Measurements from ENCODE around the gene TDRD6. TPM values are rescaled to one million over a fixed set of nuclear protein-coding genes. Genes with fewer than 3 reads are reported as not detected.

TDRD6 gene
- total and polyA plus RNA-seq, 7 donors = 0.04 to 0.45 (median 0.20) TPM

- Histone ChIP-seq H3K27me3 (ENCODE audit: insufficient read depth in 3 of 3, low read length in 2 of 3) (peaks cover 0 to 10% (median 0%) of the 10 kb centered on the region in 3 donors), H3K36me3 (ENCODE audit: insufficient read depth in 1 of 2, low read depth in 1 of 2) (no peaks in the 10 kb centered on the region), H3K4me1 (no peaks in the 10 kb centered on the region), H3K4me3 (no peak overlapping the region), H3K9me3 (no peaks in the 10 kb centered on the region), H3K27ac (no peak overlapping the region)
- no peak for DNase-seq
- ATAC-seq = no peak
- intact Hi-C loops (cut with DNase I) = no loop called here
- WGBS, 3 donors = 82 to 91% (median 87%) methylated on average over 1 of the region's 1 CpG
- no peak for TF ChIP-seq CTCF (IDR thresholded peaks at IDR 0.05)
Observed at GRCh38 chr6:46729787-46730326, 42.2 kb downstream of the TDRD6 start.

- TF ChIP-seq CTCF (IDR thresholded peaks at IDR 0.05) = no peak
- Histone ChIP-seq H3K4me3 (no peak overlapping the region), H3K27ac (no peak overlapping the region), H3K36me3 (ENCODE audit: insufficient read depth in 1 of 2, low read depth in 1 of 2) (no peaks in the 10 kb centered on the region), H3K27me3 (ENCODE audit: insufficient read depth in 3 of 3, low read length in 2 of 3) (peaks cover 0 to 21% (median 2%) of the 10 kb centered on the region in 3 donors), H3K4me1 (peaks cover 8% of the 10 kb centered on the region), H3K9me3 (no peaks in the 10 kb centered on the region)
- intact Hi-C loops (cut with DNase I) = no loop called here
- WGBS, 3 donors = 69 to 74% (median 71%) methylated on average over 4 of the region's 4 CpGs
- DNase-seq (no peak), ATAC-seq (no peak)
Observed at GRCh38 chr6:46730921-46731461, 43.3 kb downstream of the TDRD6 start.

- DNase-seq (no peak), ATAC-seq (no peak)
- H3K9me3 ChIP-seq = no peaks in the 10 kb centered on the region
- 91 to 100% (median 93%) methylated on average over 2 of the region's 2 CpGs for WGBS, 3 donors
- no peak for TF ChIP-seq CTCF (IDR thresholded peaks at IDR 0.05)
- intact Hi-C loops (cut with DNase I) = no loop called here
- H3K36me3 ChIP-seq (ENCODE audit: insufficient read depth in 1 of 2, low read depth in 1 of 2) = no peaks in the 10 kb centered on the region
- no peak overlapping the region for H3K4me3 ChIP-seq
- no peak overlapping the region for H3K27ac ChIP-seq
- peaks cover 0 to 37% (median 3%) of the 10 kb centered on the region in 3 donors for H3K27me3 ChIP-seq (ENCODE audit: insufficient read depth in 3 of 3, low read length in 2 of 3)
- H3K4me1 ChIP-seq = peaks cover 8% of the 10 kb centered on the region
Observed at GRCh38 chr6:46733341-46733801, 45.7 kb downstream of the TDRD6 start.

GRCh38 chr6:46734867-46735719 is 47.4 kb downstream of the TDRD6 start, which contains the start of gene PLA2G7:
TSS of gene PLA2G7 (minus strand) at chr6:46735375. CDS start at chr6:46722891, 12,484 bp downstream.
- Histone ChIP-seq H3K36me3 (ENCODE audit: insufficient read depth in 1 of 2, low read depth in 1 of 2) (no peaks in the 10 kb centered on the region), H3K27ac (no peak within 1 kb of the TSS), H3K4me1 (peaks cover 8% of the 10 kb centered on the region), H3K9me3 (no peaks in the 10 kb centered on the region), H3K27me3 (ENCODE audit: insufficient read depth in 3 of 3, low read length in 2 of 3) (peaks cover 0 to 39% (median 3%) of the 10 kb centered on the region in 3 donors), H3K4me3 (peak within 1 kb of the TSS; percentile 80)
- peak; percentile 48 to 80 (median 60) for ATAC-seq
- peak; percentile 15 to 51 for DNase-seq
- WGBS, 3 donors = 1% methylated on average over 69 to 73 of the region's 73 CpGs
- intact Hi-C loops (cut with DNase I) = no loop called here
- no peak for TF ChIP-seq CTCF (IDR thresholded peaks at IDR 0.05)

Data from psoas muscle (tissue), 8 donors.